H1 (cell line): ENCODE measurements around the gene PLCB1. TPM values are rescaled to one million over a fixed set of nuclear protein-coding genes. Genes with fewer than 3 reads are reported as not detected.

Experiments used
- CTCF ChIA-PET: fragments of 300-600 bp; sonication (Branson Sonifier 250); formaldehyde crosslinking; loops from one replicate; lab custom pipeline; 2021; ENCODE audit not compliant: partially characterized antibody; lab: Charles Lee
- POLR2A ChIA-PET: fragments of 300-600 bp; sonication (Branson Sonifier 250); formaldehyde crosslinking; loops from one replicate; lab custom pipeline; 2021; ENCODE audit warnings: inconsistent platforms; ENCODE audit not compliant: partially characterized antibody; lab: Charles Lee
- DNase-seq, 2 experiments: peaks; one replicate each; pipeline versions ENCODE4 v3.0.0 to v3.0.0-alpha.2; 2010 to 2022; ENCODE audit warnings: low spot score in 2 of 2, low read depth in 1 of 2, mixed read lengths in 1 of 2
- FAIRE-seq: peaks from 2 replicates; lab custom pipeline; 2011; peaks lifted over from hg19 to GRCh38; lab: Jason Lieb, UNC
- H2AFZ ChIP-seq: 2 replicates; pipeline ENCODE4 v1.8.1; 2012; ENCODE audit warnings: low read length, inconsistent platforms
- H2AK5ac ChIP-seq: 2 replicates; pipeline ENCODE4 v1.6.1; 2013; ENCODE audit warnings: low read depth, low read length
- H2BK120ac ChIP-seq: replicated peaks from 2 replicates; pipeline ENCODE3; 2013; ENCODE audit warnings: low read depth, low read length, inconsistent platforms
- H2BK12ac ChIP-seq: 2 replicates; pipeline ENCODE4 v1.6.1; 2013; ENCODE audit warnings: low read depth, low read length
- H2BK15ac ChIP-seq: 2 replicates; pipeline ENCODE4 v1.6.1; 2013; ENCODE audit warnings: low read length
- H2BK20ac ChIP-seq: 2 replicates; pipeline ENCODE4 v1.6.1; 2013; ENCODE audit warnings: low read length
- H2BK5ac ChIP-seq: 2 replicates; pipeline ENCODE4 v1.6.1; 2013; ENCODE audit warnings: low read depth, low read length
- H3K14ac ChIP-seq: 2 replicates; pipeline ENCODE4 v1.6.1; 2013; ENCODE audit warnings: inconsistent platforms; ENCODE audit not compliant: insufficient read length
- H3K18ac ChIP-seq: 2 replicates; pipeline ENCODE4 v1.6.1; 2013; ENCODE audit warnings: low read length; ENCODE audit errors: extremely low read depth
- H3K23ac ChIP-seq: 2 replicates; pipeline ENCODE4 v1.6.1; 2013; ENCODE audit warnings: inconsistent platforms; ENCODE audit not compliant: insufficient read length
- H3K23me2 ChIP-seq: 2 replicates; pipeline ENCODE4 v1.6.1; 2013; ENCODE audit warnings: low read depth, low read length
- H3K27ac ChIP-seq: 2 replicates; pipeline ENCODE4 v1.6.1; 2011; ENCODE audit warnings: low read depth, low read length, inconsistent platforms
- H3K27me3 ChIP-seq, 4 experiments: replicated peaks in 1 of 4; 1 replicate in 1 of 4; 2 replicates in 3 of 4; pipeline versions ENCODE4 v1.6.1 to v1.8.1; 2011 to 2013; ENCODE audit warnings: low read length in 3 of 4, mild to moderate bottlenecking in 3 of 4, inconsistent platforms in 2 of 4, mixed read lengths in 2 of 4, moderate library complexity in 1 of 4; ENCODE audit not compliant: control insufficient read depth in 3 of 4, insufficient read depth in 3 of 4; ENCODE audit errors: extremely low read depth in 1 of 4
- H3K36me3 ChIP-seq, 4 experiments: 2 replicates each; pipeline versions ENCODE4 v1.6.1 to v1.8.1; 2011 to 2013; ENCODE audit warnings: mild to moderate bottlenecking in 4 of 4, low read length in 3 of 4, moderate library complexity in 2 of 4, control low read depth in 1 of 4, inconsistent platforms in 1 of 4; ENCODE audit not compliant: insufficient read depth in 4 of 4, control insufficient read depth in 2 of 4
- H3K4ac ChIP-seq: replicated peaks from 2 replicates; pipeline ENCODE3; 2013; ENCODE audit warnings: low read length, low read depth, mixed read lengths, inconsistent platforms; ENCODE audit not compliant: insufficient read length
- H3K4me1 ChIP-seq, 4 experiments: replicated peaks in 1 of 4; 1 replicate in 1 of 4; 2 replicates in 3 of 4; pipeline versions ENCODE4 v1.6.1 to v1.8.1; 2011 to 2013; ENCODE audit warnings: low read length in 3 of 4, inconsistent platforms in 2 of 4, mixed read lengths in 1 of 4; ENCODE audit not compliant: insufficient read depth in 4 of 4, control insufficient read depth in 3 of 4
- H3K4me2 ChIP-seq, 2 experiments: 2 replicates each; pipeline versions ENCODE4 v1.6.1 to v1.8.1; 2011 to 2013; ENCODE audit warnings: low read depth in 2 of 2, low read length in 2 of 2, control low read depth in 1 of 2, inconsistent platforms in 1 of 2, mild to moderate bottlenecking in 1 of 2; ENCODE audit not compliant: insufficient read depth in 1 of 2
- H3K4me3 ChIP-seq, 4 experiments: fragments of 200-600, 300-600 bp in 1 of 4; sonication (generic), shearing (Covaris generic), sonication (Bioruptor Twin) in 1 of 4; 2 replicates each; pipeline versions ENCODE4 v1.5.1 to v1.8.1; 2011 to 2016; ENCODE audit warnings: low read length in 4 of 4, low read depth in 3 of 4, control low read depth in 2 of 4, inconsistent platforms in 2 of 4, mild to moderate bottlenecking in 2 of 4, mixed read lengths in 1 of 4, moderate library complexity in 1 of 4; ENCODE audit not compliant: insufficient read depth in 2 of 4; ENCODE audit errors: extremely low read depth in 1 of 4
- H3K56ac ChIP-seq: replicated peaks from 2 replicates; pipeline ENCODE3; 2013; ENCODE audit warnings: low read depth, mild to moderate bottlenecking, mixed read lengths, low read length, inconsistent platforms; ENCODE audit not compliant: insufficient read length
- H3K79me1 ChIP-seq: 2 replicates; pipeline ENCODE4 v1.6.1; 2013; ENCODE audit warnings: low read depth, low read length, control low read depth
- H3K79me2 ChIP-seq, 2 experiments: 2 replicates each; pipeline versions ENCODE4 v1.6.1 to v1.8.1; 2012 to 2013; ENCODE audit warnings: low read length in 2 of 2, mild to moderate bottlenecking in 2 of 2, inconsistent platforms in 1 of 2; ENCODE audit not compliant: insufficient read depth in 2 of 2, control insufficient read depth in 1 of 2
- H3K9ac ChIP-seq, 4 experiments: replicated peaks in 1 of 4; 1 replicate in 1 of 4; 2 replicates in 3 of 4; pipeline versions ENCODE4 v1.6.1 to v1.8.1; 2011 to 2013; ENCODE audit warnings: low read depth in 3 of 4, low read length in 3 of 4, control low read depth in 2 of 4, mild to moderate bottlenecking in 2 of 4, moderate library complexity in 2 of 4, inconsistent platforms in 1 of 4; ENCODE audit errors: extremely low read depth in 1 of 4
- H3K9me3 ChIP-seq, 2 experiments: 2 replicates each; pipeline versions ENCODE4 v1.6.1 to v1.8.1; 2012 to 2013; ENCODE audit warnings: mild to moderate bottlenecking in 2 of 2, moderate library complexity in 2 of 2, control low read depth in 1 of 2, inconsistent platforms in 1 of 2, low read depth in 1 of 2, low read length in 1 of 2, mixed read lengths in 1 of 2; ENCODE audit not compliant: insufficient read depth in 2 of 2
- H4K20me1 ChIP-seq, 2 experiments: replicated peaks in 1 of 2; 2 replicates each; pipeline versions ENCODE3 to v1.8.1; 2011 to 2013; ENCODE audit warnings: inconsistent platforms in 2 of 2, low read length in 2 of 2, mild to moderate bottlenecking in 1 of 2; ENCODE audit not compliant: insufficient read depth in 2 of 2, control insufficient read depth in 1 of 2
- H4K5ac ChIP-seq: 2 replicates; pipeline ENCODE4 v1.6.1; 2013; ENCODE audit warnings: low read length, low read depth, mixed read lengths, inconsistent platforms; ENCODE audit not compliant: insufficient read length
- H4K8ac ChIP-seq: 2 replicates; pipeline ENCODE4 v1.8.0; 2013; ENCODE audit warnings: mild to moderate bottlenecking, moderate library complexity, low read length, inconsistent platforms; ENCODE audit not compliant: insufficient read depth; ENCODE audit errors: extremely low read depth
- H4K91ac ChIP-seq: replicated peaks from 2 replicates; pipeline ENCODE3; 2013; ENCODE audit warnings: low read length, mixed read lengths, inconsistent platforms; ENCODE audit not compliant: insufficient read length
- EGR1 ChIP-seq: IDR thresholded peaks from 2 replicates; pipeline ENCODE4 v1.6.1; 2011; ENCODE audit warnings: low read depth, low read length, borderline replicate concordance
- EZH2 ChIP-seq: fragments of 200-600 bp; sonication (generic); IDR thresholded peaks from 2 replicates; pipeline ENCODE4 v1.7.1; 2012; ENCODE audit warnings: low read depth, mild to moderate bottlenecking, moderate library complexity, low read length, inconsistent platforms; ENCODE audit not compliant: severe bottlenecking
- GTF2F1 ChIP-seq: IDR thresholded peaks from 2 replicates; pipeline ENCODE4 v1.6.1; 2012; ENCODE audit warnings: low read depth, low read length, improper control_type of control experiment, borderline replicate concordance
- JUN ChIP-seq: IDR thresholded peaks from 2 replicates; pipeline ENCODE4 v1.6.1; 2011; ENCODE audit warnings: low read depth, mild to moderate bottlenecking, improper control_type of control experiment, low read length
- POLR2AphosphoS5 ChIP-seq: IDR thresholded peaks from 2 replicates; pipeline ENCODE4 v1.6.1; 2011; ENCODE audit warnings: low read depth, low read length
- RBBP5 ChIP-seq: IDR thresholded peaks from 2 replicates; pipeline ENCODE4 v1.7.1; 2012; ENCODE audit warnings: low read depth, mild to moderate bottlenecking, inconsistent platforms, low read length, moderate library complexity, borderline replicate concordance
- WGBS, 2 experiments: shearing (Covaris generic) in 1 of 2; methylation state at CpG; one replicate each; pipeline versions ENCODE4 v1.1.6 to v1.1.7; 2013 to 2015; ENCODE audit warnings: low lambda C conversion rate in 2 of 2, mixed read lengths in 2 of 2, inconsistent platforms in 1 of 2, low coverage in 1 of 2, missing lambda C conversion rate in 1 of 2; ENCODE audit not compliant: insufficient replicate concordance in 2 of 2, insufficient coverage in 1 of 2, insufficient read length in 1 of 2; ENCODE audit errors: extremely low coverage in 1 of 2, missing lambda C conversion rate in 1 of 2; 5-methylcytosine and 5-hydroxymethylcytosine counted together
- polyA plus RNA-seq, 7 experiments: library from polyadenylated mRNA; depleted of rRNA in 3 of 7; stranded (reverse) in 5 of 7; unstranded in 2 of 7; fragments of >200 nt in 5 of 7; fragments of 200-250 nt in 2 of 7; gene quantifications; 1 replicate in 5 of 7; 2 replicates in 1 of 7; 4 replicates in 1 of 7; pipeline versions ENCODE4 v1.2.1 to v1.2.3, GENCODE V29; 2011 to 2013; ENCODE audit warnings: missing spikeins in 2 of 7, mixed read lengths in 2 of 7
- total RNA-seq: library from RNA; stranded (reverse); fragmentation: NEBNext Ultra II Directional; extraction: Animal tissue kit (Norgen Biotek cat#: 25700); gene quantifications from 2 replicates; pipeline ENCODE4 v1.2.1, GENCODE V29; 2021
- TF ChIP-seq, protein P1 (sequence below), 3 experiments: IDR thresholded peaks; 1 replicate in 2 of 3; 2 replicates in 1 of 3; pipeline versions ENCODE4 v1.5.1 to v1.6.1; 2011; ENCODE audit warnings: low read length in 3 of 3, mild to moderate bottlenecking in 3 of 3, inconsistent platforms in 2 of 3, low read depth in 1 of 3, moderate library complexity in 1 of 3; ENCODE audit not compliant: insufficient read depth in 1 of 3; ENCODE audit errors: control extremely low read depth in 1 of 3

PLCB1 gene
- total and polyA plus RNA-seq, 2 of the 8 experiments (the other 6 are each of a cell fraction or from before 2014, with no cell fraction given) = 2.6 to 9.1 TPM

GRCh38 chr20:8562356-8562755 lies 430.3 kb downstream of the PLCB1 start:
- Histone ChIP-seq H3K9me3 (0 out of 4 replicates have a peak, but pooled peaks cover 0 to 2% of the 10 kb centered on the region in 2 experiments), H2BK120ac (no peak overlapping the region), H3K36me3 (no peaks in the 10 kb centered on the region), H3K4me3 (no peak overlapping the region), H3K4me2 (no peak overlapping the region), H4K8ac (no peak overlapping the region), H3K56ac (no peak overlapping the region), H2BK15ac (no peak overlapping the region), H4K5ac (no peak overlapping the region), H4K20me1 (no peaks in the 10 kb centered on the region), H2BK12ac (no peak overlapping the region), H3K27ac (no peak overlapping the region), H3K4ac (no peak overlapping the region), H3K18ac (no peak overlapping the region), H3K79me2 (no peaks in the 10 kb centered on the region), H3K9ac (no peak overlapping the region), H3K79me1 (no peaks in the 10 kb centered on the region), H2BK20ac (no peak overlapping the region), H2AK5ac (no peak overlapping the region), H2AFZ (no peak overlapping the region), H4K91ac (no peak overlapping the region), H3K23me2 (no peaks in the 10 kb centered on the region), H3K4me1 (no peaks in the 10 kb centered on the region), H3K27me3 (no peaks in the 10 kb centered on the region), H2BK5ac (no peak overlapping the region), H3K23ac (no peak overlapping the region), H3K14ac (no peak overlapping the region)
- ChIA-PET POLR2A (no interaction called here), CTCF (no interaction called here)
- no peak for DNase-seq
- TF ChIP-seq POLR2AphosphoS5 (no peak), GTF2F1 (no peak), JUN (no peak), RBBP5 (no peak), EGR1 (no peak), EZH2 (no peak)
- TF ChIP-seq, protein P1, sequence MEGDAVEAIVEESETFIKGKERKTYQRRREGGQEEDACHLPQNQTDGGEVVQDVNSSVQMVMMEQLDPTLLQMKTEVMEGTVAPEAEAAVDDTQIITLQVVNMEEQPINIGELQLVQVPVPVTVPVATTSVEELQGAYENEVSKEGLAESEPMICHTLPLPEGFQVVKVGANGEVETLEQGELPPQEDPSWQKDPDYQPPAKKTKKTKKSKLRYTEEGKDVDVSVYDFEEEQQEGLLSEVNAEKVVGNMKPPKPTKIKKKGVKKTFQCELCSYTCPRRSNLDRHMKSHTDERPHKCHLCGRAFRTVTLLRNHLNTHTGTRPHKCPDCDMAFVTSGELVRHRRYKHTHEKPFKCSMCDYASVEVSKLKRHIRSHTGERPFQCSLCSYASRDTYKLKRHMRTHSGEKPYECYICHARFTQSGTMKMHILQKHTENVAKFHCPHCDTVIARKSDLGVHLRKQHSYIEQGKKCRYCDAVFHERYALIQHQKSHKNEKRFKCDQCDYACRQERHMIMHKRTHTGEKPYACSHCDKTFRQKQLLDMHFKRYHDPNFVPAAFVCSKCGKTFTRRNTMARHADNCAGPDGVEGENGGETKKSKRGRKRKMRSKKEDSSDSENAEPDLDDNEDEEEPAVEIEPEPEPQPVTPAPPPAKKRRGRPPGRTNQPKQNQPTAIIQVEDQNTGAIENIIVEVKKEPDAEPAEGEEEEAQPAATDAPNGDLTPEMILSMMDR (IDR thresholded peaks at IDR 0.05; ENCODE audit: control extremely low read depth in 1 of 3, insufficient read depth in 1 of 3, low read depth in 1 of 3, low read length in 3 of 3) = no peak
- FAIRE-seq = no peak
- WGBS, 2 experiments = 93% methylated on average over 3 of the region's 3 CpGs; no CpG with 5 or more reads in 1 of the 2 experiments
